H1 (cell line): ENCODE results near the gene BRIP1. TPM values are rescaled to one million over a fixed set of nuclear protein-coding genes. Genes with fewer than 3 reads are reported as not detected.

Source experiments
- CTCF ChIA-PET: fragments of 300-600 bp; sonication (Branson Sonifier 250); formaldehyde crosslinking; loops from one replicate; lab custom pipeline; 2021; ENCODE audit not compliant: partially characterized antibody; lab: Charles Lee
- POLR2A ChIA-PET: fragments of 300-600 bp; sonication (Branson Sonifier 250); formaldehyde crosslinking; loops from one replicate; lab custom pipeline; 2021; ENCODE audit warnings: inconsistent platforms; ENCODE audit not compliant: partially characterized antibody; lab: Charles Lee
- DNase-seq, 2 experiments: peaks; one replicate each; pipeline versions ENCODE4 v3.0.0 to v3.0.0-alpha.2; 2010 to 2022; ENCODE audit warnings: low spot score in 2 of 2, low read depth in 1 of 2, mixed read lengths in 1 of 2
- FAIRE-seq: peaks from 2 replicates; lab custom pipeline; 2011; peaks lifted over from hg19 to GRCh38; lab: Jason Lieb, UNC
- H2AFZ ChIP-seq: 2 replicates; pipeline ENCODE4 v1.8.1; 2012; ENCODE audit warnings: low read length, inconsistent platforms
- H2AK5ac ChIP-seq: 2 replicates; pipeline ENCODE4 v1.6.1; 2013; ENCODE audit warnings: low read depth, low read length
- H2BK120ac ChIP-seq: replicated peaks from 2 replicates; pipeline ENCODE3; 2013; ENCODE audit warnings: low read depth, low read length, inconsistent platforms
- H2BK12ac ChIP-seq: 2 replicates; pipeline ENCODE4 v1.6.1; 2013; ENCODE audit warnings: low read depth, low read length
- H2BK15ac ChIP-seq: 2 replicates; pipeline ENCODE4 v1.6.1; 2013; ENCODE audit warnings: low read length
- H2BK20ac ChIP-seq: 2 replicates; pipeline ENCODE4 v1.6.1; 2013; ENCODE audit warnings: low read length
- H2BK5ac ChIP-seq: 2 replicates; pipeline ENCODE4 v1.6.1; 2013; ENCODE audit warnings: low read depth, low read length
- H3K14ac ChIP-seq: 2 replicates; pipeline ENCODE4 v1.6.1; 2013; ENCODE audit warnings: inconsistent platforms; ENCODE audit not compliant: insufficient read length
- H3K18ac ChIP-seq: 2 replicates; pipeline ENCODE4 v1.6.1; 2013; ENCODE audit warnings: low read length; ENCODE audit errors: extremely low read depth
- H3K23ac ChIP-seq: 2 replicates; pipeline ENCODE4 v1.6.1; 2013; ENCODE audit warnings: inconsistent platforms; ENCODE audit not compliant: insufficient read length
- H3K23me2 ChIP-seq: 2 replicates; pipeline ENCODE4 v1.6.1; 2013; ENCODE audit warnings: low read depth, low read length
- H3K27ac ChIP-seq: 2 replicates; pipeline ENCODE4 v1.6.1; 2011; ENCODE audit warnings: low read depth, low read length, inconsistent platforms
- H3K27me3 ChIP-seq, 4 experiments: replicated peaks in 1 of 4; 1 replicate in 1 of 4; 2 replicates in 3 of 4; pipeline versions ENCODE4 v1.6.1 to v1.8.1; 2011 to 2013; ENCODE audit warnings: low read length in 3 of 4, mild to moderate bottlenecking in 3 of 4, inconsistent platforms in 2 of 4, mixed read lengths in 2 of 4, moderate library complexity in 1 of 4; ENCODE audit not compliant: control insufficient read depth in 3 of 4, insufficient read depth in 3 of 4; ENCODE audit errors: extremely low read depth in 1 of 4
- H3K36me3 ChIP-seq, 4 experiments: 2 replicates each; pipeline versions ENCODE4 v1.6.1 to v1.8.1; 2011 to 2013; ENCODE audit warnings: mild to moderate bottlenecking in 4 of 4, low read length in 3 of 4, moderate library complexity in 2 of 4, control low read depth in 1 of 4, inconsistent platforms in 1 of 4; ENCODE audit not compliant: insufficient read depth in 4 of 4, control insufficient read depth in 2 of 4
- H3K4ac ChIP-seq: replicated peaks from 2 replicates; pipeline ENCODE3; 2013; ENCODE audit warnings: low read length, low read depth, mixed read lengths, inconsistent platforms; ENCODE audit not compliant: insufficient read length
- H3K4me1 ChIP-seq, 4 experiments: replicated peaks in 1 of 4; 1 replicate in 1 of 4; 2 replicates in 3 of 4; pipeline versions ENCODE4 v1.6.1 to v1.8.1; 2011 to 2013; ENCODE audit warnings: low read length in 3 of 4, inconsistent platforms in 2 of 4, mixed read lengths in 1 of 4; ENCODE audit not compliant: insufficient read depth in 4 of 4, control insufficient read depth in 3 of 4
- H3K4me2 ChIP-seq, 2 experiments: 2 replicates each; pipeline versions ENCODE4 v1.6.1 to v1.8.1; 2011 to 2013; ENCODE audit warnings: low read depth in 2 of 2, low read length in 2 of 2, control low read depth in 1 of 2, inconsistent platforms in 1 of 2, mild to moderate bottlenecking in 1 of 2; ENCODE audit not compliant: insufficient read depth in 1 of 2
- H3K4me3 ChIP-seq, 4 experiments: fragments of 200-600, 300-600 bp in 1 of 4; sonication (generic), shearing (Covaris generic), sonication (Bioruptor Twin) in 1 of 4; 2 replicates each; pipeline versions ENCODE4 v1.5.1 to v1.8.1; 2011 to 2016; ENCODE audit warnings: low read length in 4 of 4, low read depth in 3 of 4, control low read depth in 2 of 4, inconsistent platforms in 2 of 4, mild to moderate bottlenecking in 2 of 4, mixed read lengths in 1 of 4, moderate library complexity in 1 of 4; ENCODE audit not compliant: insufficient read depth in 2 of 4; ENCODE audit errors: extremely low read depth in 1 of 4
- H3K56ac ChIP-seq: replicated peaks from 2 replicates; pipeline ENCODE3; 2013; ENCODE audit warnings: low read depth, mild to moderate bottlenecking, mixed read lengths, low read length, inconsistent platforms; ENCODE audit not compliant: insufficient read length
- H3K79me1 ChIP-seq: 2 replicates; pipeline ENCODE4 v1.6.1; 2013; ENCODE audit warnings: low read depth, low read length, control low read depth
- H3K79me2 ChIP-seq, 2 experiments: 2 replicates each; pipeline versions ENCODE4 v1.6.1 to v1.8.1; 2012 to 2013; ENCODE audit warnings: low read length in 2 of 2, mild to moderate bottlenecking in 2 of 2, inconsistent platforms in 1 of 2; ENCODE audit not compliant: insufficient read depth in 2 of 2, control insufficient read depth in 1 of 2
- H3K9ac ChIP-seq, 4 experiments: replicated peaks in 1 of 4; 1 replicate in 1 of 4; 2 replicates in 3 of 4; pipeline versions ENCODE4 v1.6.1 to v1.8.1; 2011 to 2013; ENCODE audit warnings: low read depth in 3 of 4, low read length in 3 of 4, control low read depth in 2 of 4, mild to moderate bottlenecking in 2 of 4, moderate library complexity in 2 of 4, inconsistent platforms in 1 of 4; ENCODE audit errors: extremely low read depth in 1 of 4
- H3K9me3 ChIP-seq, 2 experiments: 2 replicates each; pipeline versions ENCODE4 v1.6.1 to v1.8.1; 2012 to 2013; ENCODE audit warnings: mild to moderate bottlenecking in 2 of 2, moderate library complexity in 2 of 2, control low read depth in 1 of 2, inconsistent platforms in 1 of 2, low read depth in 1 of 2, low read length in 1 of 2, mixed read lengths in 1 of 2; ENCODE audit not compliant: insufficient read depth in 2 of 2
- H4K20me1 ChIP-seq, 2 experiments: replicated peaks in 1 of 2; 2 replicates each; pipeline versions ENCODE3 to v1.8.1; 2011 to 2013; ENCODE audit warnings: inconsistent platforms in 2 of 2, low read length in 2 of 2, mild to moderate bottlenecking in 1 of 2; ENCODE audit not compliant: insufficient read depth in 2 of 2, control insufficient read depth in 1 of 2
- H4K5ac ChIP-seq: 2 replicates; pipeline ENCODE4 v1.6.1; 2013; ENCODE audit warnings: low read length, low read depth, mixed read lengths, inconsistent platforms; ENCODE audit not compliant: insufficient read length
- H4K8ac ChIP-seq: 2 replicates; pipeline ENCODE4 v1.8.0; 2013; ENCODE audit warnings: mild to moderate bottlenecking, moderate library complexity, low read length, inconsistent platforms; ENCODE audit not compliant: insufficient read depth; ENCODE audit errors: extremely low read depth
- H4K91ac ChIP-seq: replicated peaks from 2 replicates; pipeline ENCODE3; 2013; ENCODE audit warnings: low read length, mixed read lengths, inconsistent platforms; ENCODE audit not compliant: insufficient read length
- CBX8 ChIP-seq: fragments of 300-800, 300-1000 bp; sonication (generic); IDR thresholded peaks from 2 replicates; pipeline ENCODE4 v1.7.1; 2016; ENCODE audit warnings: low read depth, low read length, borderline replicate concordance
- EP300 ChIP-seq, 2 experiments: IDR thresholded peaks; 1 replicate in 1 of 2; 2 replicates in 1 of 2; pipeline ENCODE4 v1.6.1; 2011 to 2012; ENCODE audit warnings: low read depth in 2 of 2, low read length in 2 of 2, mild to moderate bottlenecking in 2 of 2, borderline replicate concordance in 1 of 2, inconsistent platforms in 1 of 2, moderate library complexity in 1 of 2
- FOSL1 ChIP-seq: IDR thresholded peaks from 2 replicates; pipeline ENCODE4 v1.6.1; 2011; ENCODE audit warnings: mild to moderate bottlenecking, low read depth, low read length, moderate library complexity; ENCODE audit not compliant: insufficient read depth
- GTF2F1 ChIP-seq: IDR thresholded peaks from 2 replicates; pipeline ENCODE4 v1.6.1; 2012; ENCODE audit warnings: low read depth, low read length, improper control_type of control experiment, borderline replicate concordance
- KDM1A ChIP-seq: fragments of 200-600, 300-600 bp; sonication (generic); IDR thresholded peaks from 2 replicates; pipeline ENCODE4 v1.7.1; 2016; ENCODE audit warnings: mild to moderate bottlenecking, low read length, borderline replicate concordance
- PHF8 ChIP-seq: fragments of 200-600 bp; sonication (generic); conservative IDR thresholded peaks from 2 replicates; pipeline ENCODE4 v1.7.1; 2012; ENCODE audit warnings: low read depth, mild to moderate bottlenecking, inconsistent platforms, low read length, moderate library complexity
- RNF2 ChIP-seq: fragments of 200-900, 300-1000 bp; sonication (generic); IDR thresholded peaks from 2 replicates; pipeline ENCODE4 v1.7.1; 2016; ENCODE audit warnings: borderline replicate concordance, low read depth, mild to moderate bottlenecking, antibody characterized with exemption, low read length; ENCODE audit not compliant: poor library complexity, severe bottlenecking; ENCODE audit errors: missing control alignments
- SIX5 ChIP-seq: IDR thresholded peaks from 2 replicates; pipeline ENCODE4 v1.6.1; 2011; ENCODE audit warnings: mild to moderate bottlenecking, low read depth, low read length
- SP1 ChIP-seq: IDR thresholded peaks from 2 replicates; pipeline ENCODE4 v1.6.1; 2011; ENCODE audit warnings: low read depth, low read length
- TAF1 ChIP-seq: IDR thresholded peaks from 2 replicates; pipeline ENCODE4 v1.6.1; 2011; ENCODE audit warnings: mild to moderate bottlenecking, low read depth, low read length
- TAF7 ChIP-seq: optimal IDR thresholded peaks from 2 replicates; pipeline ENCODE3; 2011; ENCODE audit warnings: low read depth, mild to moderate bottlenecking, inconsistent platforms, low read length, moderate library complexity, borderline replicate concordance
- WGBS, 2 experiments: shearing (Covaris generic) in 1 of 2; methylation state at CpG; one replicate each; pipeline versions ENCODE4 v1.1.6 to v1.1.7; 2013 to 2015; ENCODE audit warnings: low lambda C conversion rate in 2 of 2, mixed read lengths in 2 of 2, inconsistent platforms in 1 of 2, low coverage in 1 of 2, missing lambda C conversion rate in 1 of 2; ENCODE audit not compliant: insufficient replicate concordance in 2 of 2, insufficient coverage in 1 of 2, insufficient read length in 1 of 2; ENCODE audit errors: extremely low coverage in 1 of 2, missing lambda C conversion rate in 1 of 2; 5-methylcytosine and 5-hydroxymethylcytosine counted together
- polyA plus RNA-seq, 7 experiments: library from polyadenylated mRNA; depleted of rRNA in 3 of 7; stranded (reverse) in 5 of 7; unstranded in 2 of 7; fragments of >200 nt in 5 of 7; fragments of 200-250 nt in 2 of 7; gene quantifications; 1 replicate in 5 of 7; 2 replicates in 1 of 7; 4 replicates in 1 of 7; pipeline versions ENCODE4 v1.2.1 to v1.2.3, GENCODE V29; 2011 to 2013; ENCODE audit warnings: missing spikeins in 2 of 7, mixed read lengths in 2 of 7
- total RNA-seq: library from RNA; stranded (reverse); fragmentation: NEBNext Ultra II Directional; extraction: Animal tissue kit (Norgen Biotek cat#: 25700); gene quantifications from 2 replicates; pipeline ENCODE4 v1.2.1, GENCODE V29; 2021
- TF ChIP-seq, protein P1 (sequence below): IDR thresholded peaks from 2 replicates; pipeline ENCODE4 v1.6.1; 2012; ENCODE audit warnings: inconsistent platforms
- TF ChIP-seq, protein P2 (sequence below): IDR thresholded peaks from 2 replicates; pipeline ENCODE4 v1.6.1; 2011; ENCODE audit warnings: low read depth, mild to moderate bottlenecking, low read length; ENCODE audit not compliant: insufficient read depth

BRIP1 gene
- total and polyA plus RNA-seq, 2 of the 8 experiments (the other 6 are each of a cell fraction or from before 2014, with no cell fraction given) = 5.8 to 19.2 TPM

DNA sequence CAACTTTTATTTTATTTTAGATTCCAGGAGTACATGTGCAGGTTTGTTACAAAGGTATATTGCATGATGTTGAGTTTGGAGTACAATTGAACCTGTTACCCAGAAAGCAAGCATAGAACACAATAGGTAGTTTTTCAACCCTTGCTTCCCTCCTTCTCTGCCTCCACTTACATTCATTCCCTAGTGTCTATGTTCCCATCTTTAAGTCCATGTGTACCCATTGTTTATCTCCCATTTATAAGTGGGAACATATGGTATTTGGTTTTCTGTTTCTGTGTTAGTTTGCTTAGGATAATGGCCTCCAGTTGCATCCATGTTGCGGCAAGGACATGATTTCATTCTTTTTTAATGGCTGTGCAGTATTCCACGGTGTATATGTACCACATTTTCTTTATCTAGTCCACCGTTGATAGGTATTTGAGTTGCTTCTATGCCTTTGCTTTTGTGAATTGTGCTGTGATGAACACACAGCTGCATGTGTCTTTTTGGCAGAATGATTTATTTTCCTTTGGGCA is 158.3 kb downstream of the BRIP1 start:
- Histone ChIP-seq H3K4me1 (no peaks in the 10 kb centered on the region), H2AK5ac (no peak overlapping the region), H3K14ac (no peak overlapping the region), H3K79me1 (no peaks in the 10 kb centered on the region), H2AFZ (no peak overlapping the region), H3K27ac (no peak overlapping the region), H3K9ac (no peak overlapping the region), H2BK20ac (no peak overlapping the region), H2BK120ac (no peak overlapping the region), H2BK5ac (no peak overlapping the region), H3K18ac (no peak overlapping the region), H3K27me3 (no peaks in the 10 kb centered on the region), H3K9me3 (peaks cover 16 to 25% of the 10 kb centered on the region in 2 experiments), H3K56ac (no peak overlapping the region), H3K79me2 (no peaks in the 10 kb centered on the region), H4K20me1 (no peaks in the 10 kb centered on the region), H3K4ac (no peak overlapping the region), H3K4me3 (no peak overlapping the region), H4K5ac (no peak overlapping the region), H3K36me3 (no peaks in the 10 kb centered on the region; a peak in 4 of 8 replicates), H3K23ac (no peak overlapping the region), H4K8ac (no peak overlapping the region), H3K23me2 (no peaks in the 10 kb centered on the region), H3K4me2 (no peak overlapping the region), H4K91ac (no peak overlapping the region), H2BK15ac (no peak overlapping the region), H2BK12ac (no peak overlapping the region)
- ChIA-PET CTCF (no interaction called here), POLR2A (no interaction called here)
- WGBS, 2 experiments = 97% methylated on average over 3 of the region's 3 CpGs; no CpG with 5 or more reads in 1 of the 2 experiments
- FAIRE-seq (no peak), DNase-seq (no peak)
- no peak for TF ChIP-seq CBX8
- no peak for TF ChIP-seq FOSL1
- TF ChIP-seq RNF2 = no peak
- TF ChIP-seq, protein P1, sequence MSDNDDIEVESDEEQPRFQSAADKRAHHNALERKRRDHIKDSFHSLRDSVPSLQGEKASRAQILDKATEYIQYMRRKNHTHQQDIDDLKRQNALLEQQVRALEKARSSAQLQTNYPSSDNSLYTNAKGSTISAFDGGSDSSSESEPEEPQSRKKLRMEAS = no peak
- no peak for TF ChIP-seq KDM1A
- TF ChIP-seq SP1 = no peak
- TF ChIP-seq EP300 (IDR thresholded peaks at IDR 0.05; ENCODE audit: borderline replicate concordance in 1 of 2, low read depth in 2 of 2, low read length in 2 of 2) = no peak
- no peak for TF ChIP-seq GTF2F1
- TF ChIP-seq TAF7 = no peak
- no peak for TF ChIP-seq SIX5
- TF ChIP-seq TAF1 = no peak
- TF ChIP-seq, protein P2, sequence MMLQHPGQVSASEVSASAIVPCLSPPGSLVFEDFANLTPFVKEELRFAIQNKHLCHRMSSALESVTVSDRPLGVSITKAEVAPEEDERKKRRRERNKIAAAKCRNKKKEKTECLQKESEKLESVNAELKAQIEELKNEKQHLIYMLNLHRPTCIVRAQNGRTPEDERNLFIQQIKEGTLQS = no peak
- TF ChIP-seq PHF8 = no peak
